CD4-positive, alpha-beta T cell (primary cell): ENCODE data around the gene LRRN4CL. TPM values are rescaled to one million over a fixed set of nuclear protein-coding genes. Genes with fewer than 3 reads are reported as not detected.

Experiments
- ATAC-seq: fragments of 200-7000 bp; cut with Tn5 transposase; one replicate; pipeline ENCODE4 v1.10.0; 2022; ENCODE audit warnings: mild to moderate bottlenecking; ENCODE audit not compliant: poor library complexity
- CTCF ChIA-PET: fragments of 350-600 bp; sonication (Branson Sonifier 250); formaldehyde crosslinking; loops from one replicate; lab custom pipeline; 2021; ENCODE audit warnings: antibody characterized with exemption, inconsistent platforms; lab: Charles Lee
- POLR2A ChIA-PET: fragments of 350-600 bp; sonication (Branson Sonifier 250); formaldehyde crosslinking; loops from one replicate; lab custom pipeline; 2021; ENCODE audit warnings: antibody characterized with exemption, inconsistent platforms; lab: Charles Lee
- DNase-seq, 14 experiments: peaks; one replicate each; pipeline ENCODE4 v3.0.0-alpha.2; 2013 to 2020; ENCODE audit warnings: mixed read lengths in 2 of 14
- H3K27ac ChIP-seq, 2 donors: one replicate each; pipeline versions ENCODE4 v1.5.1 to v1.7.0; 2013; ENCODE audit warnings: low read length in 2 of 2, low read depth in 1 of 2, mild to moderate bottlenecking in 1 of 2
- H3K27me3 ChIP-seq, 2 experiments: 1 replicate in 1 of 2; 2 replicates in 1 of 2; pipeline versions ENCODE4 v1.6.1 to v1.7.0; 2013; ENCODE audit warnings: low read length in 2 of 2, control low read depth in 1 of 2, mild to moderate bottlenecking in 1 of 2, moderate library complexity in 1 of 2; ENCODE audit not compliant: insufficient read depth in 2 of 2, control insufficient read depth in 1 of 2
- H3K36me3 ChIP-seq: one replicate; pipeline ENCODE4 v1.6.1; 2013; ENCODE audit warnings: low read length, control low read depth; ENCODE audit not compliant: insufficient read depth
- H3K4me1 ChIP-seq: one replicate; pipeline ENCODE4 v1.6.1; 2013; ENCODE audit warnings: low read length, control low read depth; ENCODE audit not compliant: insufficient read depth
- H3K4me3 ChIP-seq: one replicate; pipeline ENCODE4 v1.5.1; 2013; ENCODE audit warnings: mild to moderate bottlenecking, low read length, moderate library complexity
- H3K9me3 ChIP-seq, 2 experiments: 1 replicate in 1 of 2; 2 replicates in 1 of 2; pipeline versions ENCODE4 v1.6.1 to v1.7.0; 2013; ENCODE audit warnings: low read length in 2 of 2, mild to moderate bottlenecking in 2 of 2, control low read depth in 1 of 2, moderate library complexity in 1 of 2; ENCODE audit not compliant: control insufficient read depth in 1 of 2, insufficient read depth in 1 of 2
- H3K27ac Mint-ChIP-seq: one replicate; pipeline ENCODE4 v1.8.0; 2020; ENCODE audit warnings: mixed read lengths
- H3K27me3 Mint-ChIP-seq: one replicate; pipeline ENCODE4 v1.8.0; 2021; ENCODE audit warnings: mixed read lengths
- H3K36me3 Mint-ChIP-seq: one replicate; pipeline ENCODE4 v1.8.0; 2021; ENCODE audit warnings: low read depth, mixed read lengths
- H3K4me1 Mint-ChIP-seq: one replicate; pipeline ENCODE4 v1.8.0; 2021; ENCODE audit warnings: low read depth, mixed read lengths
- H3K4me3 Mint-ChIP-seq: one replicate; pipeline ENCODE4 v1.8.0; 2020; ENCODE audit warnings: mild to moderate bottlenecking, mixed read lengths
- H3K9me3 Mint-ChIP-seq: one replicate; pipeline ENCODE4 v1.8.0; 2020; ENCODE audit warnings: mixed read lengths
- intact Hi-C, 2 experiments: fragments of 100-400 bp; cut with DNase I in 1 of 2; cut with micrococcal nuclease in 1 of 2; formaldehyde crosslinking; loops; one replicate each; pipeline versions ENCODE4 v1.15.1 to v1.9.0; 2023 to 2025; cut with DNase I, micrococcal nuclease
- total RNA-seq, 174 experiments: library from RNA in 2 of 174; stranded (reverse) in 2 of 174; gene quantifications; one replicate each; pipeline ENCODE4 v1.2.3 and lab custom pipeline; 2021 to 2026
- TF ChIP-seq, protein P1 (sequence below): fragments of 200-600 bp; IDR thresholded peaks from one replicate; pipeline ENCODE4 v1.8.0; 2022; ENCODE audit warnings: antibody characterized with exemption, mild to moderate bottlenecking

Gene LRRN4CL
- total RNA-seq, 2 experiments from 2014 or later: not detected

DNA sequence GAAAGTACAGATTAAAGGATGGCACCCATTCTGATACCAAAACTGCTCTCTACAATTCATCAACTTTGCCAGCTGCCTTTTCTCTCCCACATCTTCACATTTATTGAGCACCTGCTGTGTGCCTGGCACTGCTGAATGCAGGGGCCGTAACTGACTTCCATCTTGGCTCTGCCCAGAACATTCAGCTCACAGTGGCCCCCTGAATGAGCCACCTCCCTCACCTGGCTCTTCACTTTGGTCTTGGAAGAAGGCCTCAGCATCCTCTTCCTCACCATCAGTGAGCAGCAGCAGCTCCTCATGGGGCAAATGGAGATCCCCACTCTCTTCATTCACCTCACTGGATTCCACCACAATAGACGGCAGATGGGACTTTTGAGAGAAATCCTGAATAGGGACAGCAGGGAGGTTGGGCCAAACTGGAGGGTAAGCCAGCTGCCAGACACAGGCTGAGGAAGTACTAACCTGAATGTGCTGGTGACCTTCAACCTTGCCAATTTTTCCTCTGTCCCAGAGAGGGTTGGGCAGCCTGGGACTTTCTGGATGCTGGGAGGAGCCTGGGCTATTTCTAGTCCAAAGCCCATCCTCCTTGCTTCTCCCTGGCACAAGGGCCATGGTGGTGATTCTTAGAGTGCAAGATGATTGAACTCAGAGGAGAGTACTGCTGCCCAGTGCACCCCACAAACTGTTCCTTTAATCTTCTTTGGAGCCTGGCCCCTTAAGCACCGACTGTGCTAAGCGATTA lies 19.7 kb downstream of the LRRN4CL start:
- no peaks in the 10 kb centered on the region for H3K9me3 ChIP-seq
- ATAC-seq (no peak), DNase-seq (no peak)
- H3K27ac ChIP-seq: no peak overlapping the region
- Mint-ChIP-seq H3K4me1 (peaks cover 51% of the 10 kb centered on the region), H3K36me3 (peaks cover 39% of the 10 kb centered on the region), H3K27me3 (no peaks in the 10 kb centered on the region), H3K27ac (peak overlapping the region; percentile 87), H3K4me3 (peak overlapping the region; percentile 91), H3K9me3 (no peaks in the 10 kb centered on the region)
- H3K4me1 ChIP-seq: peaks cover 64% of the 10 kb centered on the region
- H3K36me3 ChIP-seq: peaks cover 19% of the 10 kb centered on the region
- no peaks in the 10 kb centered on the region for H3K27me3 ChIP-seq
- H3K4me3 ChIP-seq: no peak overlapping the region
- intact Hi-C loops: loop anchor here (2.0 to 10.0 kb wide), 5 partner anchors 17 to 875 kb away; partner anchors contain the start of genes BSCL2 (in 2 of the 2), GNG3 (in 2 of the 2), INTS5 (in 2 of the 2) and TUT1 (in 2 of the 2)
- ChIA-PET CTCF (interaction anchor here (0.6 to 1.1 kb wide), 2 partner anchors 47 to 245 kb away, joined by 3 read pairs; no protein-coding TSS in a partner anchor), POLR2A (interaction anchor here (0.7 to 6.4 kb wide), 10 partner anchors 16 to 171 kb away, joined by 3 to 94 read pairs (median 16); partner anchors contain the start of genes EEF1G, HNRNPUL2, INTS5 and MTA2)
- TF ChIP-seq, protein P1, sequence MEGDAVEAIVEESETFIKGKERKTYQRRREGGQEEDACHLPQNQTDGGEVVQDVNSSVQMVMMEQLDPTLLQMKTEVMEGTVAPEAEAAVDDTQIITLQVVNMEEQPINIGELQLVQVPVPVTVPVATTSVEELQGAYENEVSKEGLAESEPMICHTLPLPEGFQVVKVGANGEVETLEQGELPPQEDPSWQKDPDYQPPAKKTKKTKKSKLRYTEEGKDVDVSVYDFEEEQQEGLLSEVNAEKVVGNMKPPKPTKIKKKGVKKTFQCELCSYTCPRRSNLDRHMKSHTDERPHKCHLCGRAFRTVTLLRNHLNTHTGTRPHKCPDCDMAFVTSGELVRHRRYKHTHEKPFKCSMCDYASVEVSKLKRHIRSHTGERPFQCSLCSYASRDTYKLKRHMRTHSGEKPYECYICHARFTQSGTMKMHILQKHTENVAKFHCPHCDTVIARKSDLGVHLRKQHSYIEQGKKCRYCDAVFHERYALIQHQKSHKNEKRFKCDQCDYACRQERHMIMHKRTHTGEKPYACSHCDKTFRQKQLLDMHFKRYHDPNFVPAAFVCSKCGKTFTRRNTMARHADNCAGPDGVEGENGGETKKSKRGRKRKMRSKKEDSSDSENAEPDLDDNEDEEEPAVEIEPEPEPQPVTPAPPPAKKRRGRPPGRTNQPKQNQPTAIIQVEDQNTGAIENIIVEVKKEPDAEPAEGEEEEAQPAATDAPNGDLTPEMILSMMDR: no peak

- Histone ChIP-seq H3K27me3 (no peaks in the 10 kb centered on the region), H3K27ac (peak overlapping the region in 1 of 2 donors; percentile 35), H3K9me3 (no peaks in the 10 kb centered on the region), H3K4me3 (no peak overlapping the region), H3K4me1 (peaks cover 66% of the 10 kb centered on the region), H3K36me3 (peaks cover 17% of the 10 kb centered on the region)
- H3K9me3 Mint-ChIP-seq: no peaks in the 10 kb centered on the region
- H3K27me3 Mint-ChIP-seq: no peaks in the 10 kb centered on the region
- peak overlapping the region; percentile 99 for H3K4me3 Mint-ChIP-seq
- intact Hi-C loops: loop anchor here in 1 of 2 experiments (10.0 kb wide), 1 partner anchor 873 kb away; the partner anchor contains the start of genes FEN1 and TMEM258
- H3K4me1 Mint-ChIP-seq: peaks cover 53% of the 10 kb centered on the region
- ChIA-PET POLR2A (interaction anchor here (0.8 to 5.3 kb wide), 10 partner anchors 10 to 173 kb away, joined by 3 to 170 read pairs (median 10); partner anchors contain the start of genes EEF1G, GANAB, HNRNPUL2 and INTS5), CTCF (interaction anchor here (1.4 kb wide), 1 partner anchor 13 kb away, joined by 3 read pairs; no protein-coding TSS in a partner anchor)
- no peak for DNase-seq
- ATAC-seq: no peak
- peak overlapping the region; percentile 96 for H3K27ac Mint-ChIP-seq
- TF ChIP-seq, protein P1: no peak
- peaks cover 49% of the 10 kb centered on the region for H3K36me3 Mint-ChIP-seq
These were observed 21.9 kb downstream of the LRRN4CL start for GRCh38 chr11:62667460-62667859.

DNA sequence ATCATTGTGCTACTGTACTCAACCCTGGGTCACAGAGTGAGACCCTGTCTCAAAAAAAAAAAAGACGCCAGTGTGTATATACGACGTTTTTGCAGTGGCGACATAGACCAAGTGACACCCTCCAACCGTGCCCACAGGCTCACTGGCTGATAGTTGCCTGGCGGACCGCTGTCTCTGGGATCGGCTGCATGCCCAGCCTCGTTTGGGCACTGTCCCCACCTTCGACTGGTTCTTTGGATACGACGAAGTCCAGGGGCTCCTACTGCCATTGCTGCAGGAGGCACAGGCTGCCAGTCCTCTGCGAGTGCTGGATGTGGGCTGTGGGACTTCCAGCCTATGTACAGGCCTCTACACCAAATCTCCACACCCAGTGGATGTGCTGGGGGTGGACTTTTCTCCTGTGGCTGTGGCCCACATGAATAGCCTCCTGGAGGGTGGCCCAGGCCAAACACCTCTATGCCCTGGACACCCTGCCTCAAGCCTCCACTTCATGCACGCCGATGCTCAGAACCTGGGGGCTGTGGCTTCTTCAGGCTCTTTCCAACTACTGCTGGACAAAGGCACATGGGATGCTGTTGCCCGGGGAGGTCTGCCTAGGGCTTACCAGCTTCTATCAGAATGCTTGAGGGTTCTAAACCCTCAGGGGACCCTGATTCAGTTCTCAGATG lies 22.9 kb downstream of the LRRN4CL start:
- H3K27ac Mint-ChIP-seq: peak overlapping the region; percentile 96
- ChIA-PET CTCF (interaction anchor here (1.3 to 1.9 kb wide), 3 partner anchors 14 to 242 kb away, joined by 4 to 7 read pairs (median 6); no protein-coding TSS in a partner anchor), POLR2A (interaction anchor here (0.8 to 5.3 kb wide), 17 partner anchors 9 to 174 kb away, joined by 3 to 170 read pairs (median 40); partner anchors contain the start of genes B3GAT3, BSCL2, GANAB and GNG3)
- H3K4me1 Mint-ChIP-seq: peaks cover 43% of the 10 kb centered on the region
- Histone ChIP-seq H3K27me3 (no peaks in the 10 kb centered on the region), H3K9me3 (no peaks in the 10 kb centered on the region), H3K4me1 (peaks cover 60% of the 10 kb centered on the region), H3K36me3 (peaks cover 21% of the 10 kb centered on the region), H3K27ac (peak overlapping the region; percentile 80 to 88), H3K4me3 (peak overlapping the region; percentile 73)
- intact Hi-C loops: loop anchor here in 1 of 2 experiments (1.0 to 10.0 kb wide), 2 partner anchors 19 to 872 kb away; partner anchors contain the start of genes FEN1 and TMEM258
- peak overlapping the region; percentile 99 for H3K4me3 Mint-ChIP-seq
- TF ChIP-seq, protein P1: no peak
- no peaks in the 10 kb centered on the region for H3K27me3 Mint-ChIP-seq
- DNase-seq: no peak
- H3K36me3 Mint-ChIP-seq: peaks cover 43% of the 10 kb centered on the region
- no peak for ATAC-seq
- no peaks in the 10 kb centered on the region for H3K9me3 Mint-ChIP-seq
